ENCODE data around the gene NAALADL2. TPM values are rescaled to one million over a fixed set of nuclear protein-coding genes. Genes with fewer than 3 reads are reported as not detected.
A peak's percentile ranks its signal among the peaks of the same experiment; 100 is the strongest.

Gene NAALADL2
- total and polyA plus RNA-seq, 2 donors from 2014 or later, result 2.0 to 20.2 TPM

DNA sequence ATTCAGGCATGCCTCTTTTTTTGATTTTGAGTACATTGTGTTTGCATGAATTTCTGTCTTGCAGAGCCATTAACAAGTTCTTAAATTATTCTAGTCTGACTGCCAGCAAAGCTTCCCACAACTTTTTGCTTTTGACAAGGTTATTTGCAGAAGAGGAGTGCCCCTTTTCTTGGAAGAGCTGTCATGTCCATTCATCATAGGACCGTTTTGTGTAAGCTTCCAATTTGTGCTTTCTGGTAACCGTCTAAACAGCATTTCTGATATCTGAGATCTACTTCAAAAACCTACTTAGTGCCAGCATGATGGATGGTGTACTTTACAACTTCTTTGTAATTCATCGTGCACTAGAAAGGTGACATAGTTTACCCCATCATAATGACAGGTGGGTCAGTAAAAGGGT, 379.7 kb downstream of the NAALADL2 start:
- no peaks in the 10 kb centered on the region for H3K9me3 ChIP-seq (ENCODE audit: control insufficient read depth in 2 of 3, insufficient read depth in 1 of 3, low read length in 3 of 3)
- no peak overlapping the region for H3K27ac ChIP-seq (ENCODE audit: low read depth in 2 of 2, low read length in 2 of 2)
- no peaks in the 10 kb centered on the region for H3K27me3 ChIP-seq (ENCODE audit: control insufficient read depth, insufficient read depth, low read length)
- DNase-seq, result peak in 1 of 5 donors; percentile 8
- H3K4me3 ChIP-seq (ENCODE audit: low read length in 3 of 3), result no peak overlapping the region
- H3K36me3 ChIP-seq (ENCODE audit: control insufficient read depth in 2 of 3, insufficient read depth in 3 of 3, low read length in 3 of 3), result no peaks in the 10 kb centered on the region
- H3K4me1 ChIP-seq (ENCODE audit: control insufficient read depth in 2 of 3, insufficient read depth in 2 of 3, low read depth in 1 of 3, low read length in 3 of 3), result no peaks in the 10 kb centered on the region
- intact Hi-C loops (cut with DNase I), result no loop called here
- H3K9ac ChIP-seq (ENCODE audit: low read length in 3 of 3), result no peak overlapping the region
- no peak for FAIRE-seq
- TF ChIP-seq CTCF (IDR thresholded peaks at IDR 0.05; ENCODE audit: borderline replicate concordance, extremely low read depth, insufficient read depth), result no peak

DNA sequence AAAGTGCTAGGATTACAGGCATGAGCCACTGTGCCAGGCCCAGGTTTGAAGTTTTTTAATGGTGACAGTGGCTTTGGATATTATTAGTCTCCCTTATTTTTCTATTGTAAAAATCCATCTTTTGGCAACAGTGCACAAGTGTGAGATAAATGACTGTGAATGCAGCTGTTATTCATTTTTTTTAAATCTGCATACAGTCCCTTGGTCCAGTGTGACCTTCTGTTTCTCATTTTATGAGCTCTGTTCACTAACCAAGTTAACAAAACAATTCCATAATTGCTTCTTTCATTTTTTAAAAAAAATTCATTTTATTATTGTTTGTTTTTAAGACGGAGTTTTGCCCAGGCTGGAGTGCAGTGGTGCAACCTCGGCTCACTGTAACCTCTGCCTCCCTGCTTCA, 381.8 kb downstream of the NAALADL2 start:
- FAIRE-seq (no peak), DNase-seq (peak in 1 of 5 donors; percentile 2)
- Histone ChIP-seq H3K27ac (ENCODE audit: low read depth in 2 of 2, low read length in 2 of 2) (no peak overlapping the region), H3K36me3 (ENCODE audit: control insufficient read depth in 2 of 3, insufficient read depth in 3 of 3, low read length in 3 of 3) (no peaks in the 10 kb centered on the region), H3K4me3 (ENCODE audit: low read length in 3 of 3) (no peak overlapping the region), H3K27me3 (ENCODE audit: control insufficient read depth, insufficient read depth, low read length) (no peaks in the 10 kb centered on the region), H3K9me3 (ENCODE audit: control insufficient read depth in 2 of 3, insufficient read depth in 1 of 3, low read length in 3 of 3) (no peaks in the 10 kb centered on the region), H3K4me1 (ENCODE audit: control insufficient read depth in 2 of 3, insufficient read depth in 2 of 3, low read depth in 1 of 3, low read length in 3 of 3) (no peaks in the 10 kb centered on the region), H3K9ac (ENCODE audit: low read length in 3 of 3) (no peak overlapping the region)
- no peak for TF ChIP-seq CTCF (IDR thresholded peaks at IDR 0.05; ENCODE audit: borderline replicate concordance, extremely low read depth, insufficient read depth)
- intact Hi-C loops (cut with DNase I), result no loop called here

- no peaks in the 10 kb centered on the region for H3K36me3 ChIP-seq (ENCODE audit: control insufficient read depth in 2 of 3, insufficient read depth in 3 of 3, low read length in 3 of 3)
- no peak overlapping the region for H3K4me3 ChIP-seq (ENCODE audit: low read length in 3 of 3)
- no peak overlapping the region for H3K27ac ChIP-seq (ENCODE audit: low read depth in 2 of 2, low read length in 2 of 2)
- no peaks in the 10 kb centered on the region for H3K27me3 ChIP-seq (ENCODE audit: control insufficient read depth, insufficient read depth, low read length)
- FAIRE-seq, result no peak
- H3K9ac ChIP-seq (ENCODE audit: low read length in 3 of 3), result no peak overlapping the region
- H3K4me1 ChIP-seq (ENCODE audit: control insufficient read depth in 2 of 3, insufficient read depth in 2 of 3, low read depth in 1 of 3, low read length in 3 of 3), result no peaks in the 10 kb centered on the region
- intact Hi-C loops (cut with DNase I), result no loop called here
- H3K9me3 ChIP-seq (ENCODE audit: control insufficient read depth in 2 of 3, insufficient read depth in 1 of 3, low read length in 3 of 3), result no peaks in the 10 kb centered on the region
- no peak for TF ChIP-seq CTCF (IDR thresholded peaks at IDR 0.05; ENCODE audit: borderline replicate concordance, extremely low read depth, insufficient read depth)
- no peak for DNase-seq
Measured at GRCh38 chr3:175242243-175242642, 383.1 kb downstream of the NAALADL2 start.

- Histone ChIP-seq H3K9ac (ENCODE audit: low read length in 3 of 3) (no peak overlapping the region), H3K27me3 (ENCODE audit: control insufficient read depth, insufficient read depth, low read length) (no peaks in the 10 kb centered on the region), H3K27ac (ENCODE audit: low read depth in 2 of 2, low read length in 2 of 2) (no peak overlapping the region), H3K36me3 (ENCODE audit: control insufficient read depth in 2 of 3, insufficient read depth in 3 of 3, low read length in 3 of 3) (no peaks in the 10 kb centered on the region), H3K4me1 (ENCODE audit: control insufficient read depth in 2 of 3, insufficient read depth in 2 of 3, low read depth in 1 of 3, low read length in 3 of 3) (no peaks in the 10 kb centered on the region), H3K4me3 (ENCODE audit: low read length in 3 of 3) (no peak overlapping the region), H3K9me3 (ENCODE audit: control insufficient read depth in 2 of 3, insufficient read depth in 1 of 3, low read length in 3 of 3) (no peaks in the 10 kb centered on the region)
- no peak for FAIRE-seq
- TF ChIP-seq CTCF (IDR thresholded peaks at IDR 0.05; ENCODE audit: borderline replicate concordance, extremely low read depth, insufficient read depth), result no peak
- intact Hi-C loops (cut with DNase I), result no loop called here
- no peak for DNase-seq
Measured at GRCh38 chr3:175246234-175246633, 387.1 kb downstream of the NAALADL2 start.

Measured in kidney (tissue), 14 donors.